Hepatocyte (in vitro differentiated cells): Measurements from ENCODE around the gene PTTG1IP.

Experiments used
- CTCF ChIP-seq: fragments of 200-600 bp; sonication (generic); IDR thresholded peaks from 2 replicates; pipeline ENCODE4 v1.5.1; 2016; ENCODE audit warnings: antibody characterized with exemption, mild to moderate bottlenecking; ENCODE audit not compliant: poor library complexity
- EZH2 ChIP-seq: fragments of 200-600 bp; sonication (generic); IDR thresholded peaks from 2 replicates; pipeline ENCODE4 v1.6.1; 2016; ENCODE audit warnings: antibody characterized with exemption, mild to moderate bottlenecking, borderline replicate concordance
- EZH2phosphoT487 ChIP-seq: fragments of 200-600 bp; sonication (generic); IDR thresholded peaks from one replicate; pipeline ENCODE4 v1.6.1; 2018; ENCODE audit warnings: antibody characterized with exemption, mild to moderate bottlenecking, low read depth, moderate library complexity; ENCODE audit not compliant: unreplicated experiment, severe bottlenecking

GRCh38 chr21:44845418-44846223 lies 27.9 kb downstream of the PTTG1IP start:
- peak; percentile 44 for TF ChIP-seq CTCF
- TF ChIP-seq EZH2, result no peak
- TF ChIP-seq EZH2phosphoT487, result no peak
